Hepatocyte (in vitro differentiated cells): Measurements from ENCODE around the gene HCRTR1.
A peak's percentile ranks its signal among the peaks of the same experiment; 100 is the strongest.

ENCODE experiments used
- EZH2 ChIP-seq: fragments of 200-600 bp; sonication (generic); IDR thresholded peaks from 2 replicates; pipeline ENCODE4 v1.6.1; 2016; ENCODE audit warnings: antibody characterized with exemption, mild to moderate bottlenecking, borderline replicate concordance
- TF ChIP-seq, protein P1 (sequence below): fragments of 200-600 bp; sonication (generic); IDR thresholded peaks from 2 replicates; pipeline ENCODE4 v1.5.1; 2016; ENCODE audit warnings: antibody characterized with exemption, mild to moderate bottlenecking; ENCODE audit not compliant: poor library complexity

DNA sequence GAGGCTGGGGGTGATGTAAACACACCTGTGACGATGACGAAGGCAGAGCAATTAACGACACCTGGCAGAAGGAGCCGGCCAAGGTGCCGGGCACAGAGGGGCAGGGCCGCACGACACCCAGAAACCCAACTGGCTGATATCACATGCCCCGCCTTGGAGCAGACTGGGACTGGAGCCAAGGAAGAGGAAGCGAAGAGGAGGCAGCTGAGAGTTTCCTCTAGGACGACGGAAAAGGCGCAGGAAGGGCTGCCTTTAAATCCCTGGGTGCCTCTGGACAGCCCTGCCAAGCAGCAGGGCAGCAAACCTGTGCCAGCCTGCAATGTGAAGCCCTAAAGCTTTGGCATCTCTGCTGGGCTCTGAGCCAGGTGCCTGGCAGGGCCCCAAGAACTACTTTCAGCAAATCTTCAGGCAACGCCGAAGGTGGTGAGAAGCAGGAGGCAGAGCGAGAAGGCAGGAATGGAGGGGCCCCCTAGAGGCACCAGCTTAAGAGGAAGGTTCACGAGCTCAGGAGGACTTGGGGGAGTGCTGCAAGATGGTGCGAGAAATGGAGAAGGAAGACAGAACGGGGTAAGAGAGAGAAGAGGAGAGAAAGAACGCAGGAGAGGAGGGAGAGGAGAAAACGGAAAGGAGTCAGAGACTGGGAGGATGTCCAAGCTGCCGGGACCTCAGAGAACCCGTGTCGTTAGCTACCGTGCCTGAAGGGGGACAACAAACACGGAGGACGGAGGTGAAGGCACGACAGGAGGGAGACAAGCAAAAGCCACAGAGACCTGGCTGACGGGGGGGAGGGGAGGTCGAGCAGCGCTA lies 52.5 kb downstream of the HCRTR1 start:
- TF ChIP-seq, protein P1, sequence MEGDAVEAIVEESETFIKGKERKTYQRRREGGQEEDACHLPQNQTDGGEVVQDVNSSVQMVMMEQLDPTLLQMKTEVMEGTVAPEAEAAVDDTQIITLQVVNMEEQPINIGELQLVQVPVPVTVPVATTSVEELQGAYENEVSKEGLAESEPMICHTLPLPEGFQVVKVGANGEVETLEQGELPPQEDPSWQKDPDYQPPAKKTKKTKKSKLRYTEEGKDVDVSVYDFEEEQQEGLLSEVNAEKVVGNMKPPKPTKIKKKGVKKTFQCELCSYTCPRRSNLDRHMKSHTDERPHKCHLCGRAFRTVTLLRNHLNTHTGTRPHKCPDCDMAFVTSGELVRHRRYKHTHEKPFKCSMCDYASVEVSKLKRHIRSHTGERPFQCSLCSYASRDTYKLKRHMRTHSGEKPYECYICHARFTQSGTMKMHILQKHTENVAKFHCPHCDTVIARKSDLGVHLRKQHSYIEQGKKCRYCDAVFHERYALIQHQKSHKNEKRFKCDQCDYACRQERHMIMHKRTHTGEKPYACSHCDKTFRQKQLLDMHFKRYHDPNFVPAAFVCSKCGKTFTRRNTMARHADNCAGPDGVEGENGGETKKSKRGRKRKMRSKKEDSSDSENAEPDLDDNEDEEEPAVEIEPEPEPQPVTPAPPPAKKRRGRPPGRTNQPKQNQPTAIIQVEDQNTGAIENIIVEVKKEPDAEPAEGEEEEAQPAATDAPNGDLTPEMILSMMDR, result peak; percentile 25
- TF ChIP-seq EZH2, result no peak
